ENCODE measurements around the gene ADGRG7. TPM values are rescaled to one million over a fixed set of nuclear protein-coding genes. Genes with fewer than 3 reads are reported as not detected.

The ADGRG7 gene, protein sequence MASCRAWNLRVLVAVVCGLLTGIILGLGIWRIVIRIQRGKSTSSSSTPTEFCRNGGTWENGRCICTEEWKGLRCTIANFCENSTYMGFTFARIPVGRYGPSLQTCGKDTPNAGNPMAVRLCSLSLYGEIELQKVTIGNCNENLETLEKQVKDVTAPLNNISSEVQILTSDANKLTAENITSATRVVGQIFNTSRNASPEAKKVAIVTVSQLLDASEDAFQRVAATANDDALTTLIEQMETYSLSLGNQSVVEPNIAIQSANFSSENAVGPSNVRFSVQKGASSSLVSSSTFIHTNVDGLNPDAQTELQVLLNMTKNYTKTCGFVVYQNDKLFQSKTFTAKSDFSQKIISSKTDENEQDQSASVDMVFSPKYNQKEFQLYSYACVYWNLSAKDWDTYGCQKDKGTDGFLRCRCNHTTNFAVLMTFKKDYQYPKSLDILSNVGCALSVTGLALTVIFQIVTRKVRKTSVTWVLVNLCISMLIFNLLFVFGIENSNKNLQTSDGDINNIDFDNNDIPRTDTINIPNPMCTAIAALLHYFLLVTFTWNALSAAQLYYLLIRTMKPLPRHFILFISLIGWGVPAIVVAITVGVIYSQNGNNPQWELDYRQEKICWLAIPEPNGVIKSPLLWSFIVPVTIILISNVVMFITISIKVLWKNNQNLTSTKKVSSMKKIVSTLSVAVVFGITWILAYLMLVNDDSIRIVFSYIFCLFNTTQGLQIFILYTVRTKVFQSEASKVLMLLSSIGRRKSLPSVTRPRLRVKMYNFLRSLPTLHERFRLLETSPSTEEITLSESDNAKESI
- total RNA-seq (not detected in 2 replicates), polyA plus RNA-seq (not detected in 2 replicates), polyA minus RNA-seq (ENCODE audit: low replicate concordance) (not detected in 2 replicates)
- polyA plus RNA-seq (2012): not detected in 2 replicates

GRCh38 chr3:100609305-100609704, at the start of gene ADGRG7:
TSS of gene ADGRG7 (plus strand) at chr3:100609601. CDS start at chr3:100609857, 256 bp downstream.
- no peak for DNase-seq (ENCODE audit: low read depth in 2 of 2)
- no peak within 1 kb of the TSS for H3K4me3 ChIP-seq (replicated peaks in 1 of 4; ENCODE audit: control extremely low read depth in 1 of 4, insufficient read depth in 1 of 4, low read depth in 3 of 4, low read length in 4 of 4)
- no peak within 1 kb of the TSS for H3K9ac ChIP-seq (ENCODE audit: insufficient read depth, low read length)
- no peaks in the 10 kb centered on the region for H3K9me3 ChIP-seq (ENCODE audit: control insufficient read depth, insufficient read depth, low read depth, low read length)
- no peaks in the 10 kb centered on the region for H3K36me3 ChIP-seq (ENCODE audit: control insufficient read depth, insufficient read depth, low read length)
- no peak for TF ChIP-seq CTCF (conservative IDR thresholded peaks at IDR 0.05 in 1 of 2, IDR thresholded peaks at IDR 0.05 in 1 of 2; ENCODE audit: low read depth in 1 of 2, low read length in 2 of 2)
- TF ChIP-seq EZH2 (IDR thresholded peaks at IDR 0.05; ENCODE audit: low read length, missing control alignments): no peak
- H3K27me3 ChIP-seq (ENCODE audit: control insufficient read depth, insufficient read depth, low read length): peaks cover 12% of the 10 kb centered on the region
- no peaks in the 10 kb centered on the region for H3K79me2 ChIP-seq (ENCODE audit: control insufficient read depth, insufficient read depth, low read length)
- H3K4me2 ChIP-seq (ENCODE audit: extremely low read depth, insufficient read depth, low read length): no peak within 1 kb of the TSS
- H3K27ac ChIP-seq (ENCODE audit: insufficient read depth, low read length): no peak within 1 kb of the TSS
- H4K20me1 ChIP-seq (ENCODE audit: control insufficient read depth, extremely low read depth, insufficient read depth, low read length): no peaks in the 10 kb centered on the region
- no peaks in the 10 kb centered on the region for H3K4me1 ChIP-seq (ENCODE audit: control insufficient read depth, extremely low read depth, insufficient read depth, low read length)
- H2AFZ ChIP-seq (ENCODE audit: low read length): no peak within 1 kb of the TSS

- peaks cover 4% of the 10 kb centered on the region for H3K4me1 ChIP-seq (ENCODE audit: control insufficient read depth, extremely low read depth, insufficient read depth, low read length)
- no peaks in the 10 kb centered on the region for H3K27me3 ChIP-seq (ENCODE audit: control insufficient read depth, insufficient read depth, low read length)
- no peaks in the 10 kb centered on the region for H3K36me3 ChIP-seq (ENCODE audit: control insufficient read depth, insufficient read depth, low read length)
- no peak overlapping the region for H3K4me2 ChIP-seq (ENCODE audit: extremely low read depth, insufficient read depth, low read length)
- no peak for DNase-seq (ENCODE audit: low read depth in 2 of 2)
- H3K9me3 ChIP-seq (ENCODE audit: control insufficient read depth, insufficient read depth, low read depth, low read length): no peaks in the 10 kb centered on the region
- H3K4me3 ChIP-seq (replicated peaks in 1 of 4; ENCODE audit: control extremely low read depth in 1 of 4, insufficient read depth in 1 of 4, low read depth in 3 of 4, low read length in 4 of 4): no peak overlapping the region
- H2AFZ ChIP-seq (ENCODE audit: low read length): no peak overlapping the region
- TF ChIP-seq CTCF (conservative IDR thresholded peaks at IDR 0.05 in 1 of 2, IDR thresholded peaks at IDR 0.05 in 1 of 2; ENCODE audit: low read depth in 1 of 2, low read length in 2 of 2): no peak
- TF ChIP-seq EZH2 (IDR thresholded peaks at IDR 0.05; ENCODE audit: low read length, missing control alignments): no peak
- H3K79me2 ChIP-seq (ENCODE audit: control insufficient read depth, insufficient read depth, low read length): no peaks in the 10 kb centered on the region
- no peak overlapping the region for H3K27ac ChIP-seq (ENCODE audit: insufficient read depth, low read length)
- no peaks in the 10 kb centered on the region for H4K20me1 ChIP-seq (ENCODE audit: control insufficient read depth, extremely low read depth, insufficient read depth, low read length)
- no peak overlapping the region for H3K9ac ChIP-seq (ENCODE audit: insufficient read depth, low read length)
Observed at GRCh38 chr3:100560426-100560825, 49.0 kb upstream of the ADGRG7 start.

- H4K20me1 ChIP-seq (ENCODE audit: control insufficient read depth, extremely low read depth, insufficient read depth, low read length): no peaks in the 10 kb centered on the region
- H3K79me2 ChIP-seq (ENCODE audit: control insufficient read depth, insufficient read depth, low read length): no peaks in the 10 kb centered on the region
- no peak overlapping the region for H3K9ac ChIP-seq (ENCODE audit: insufficient read depth, low read length)
- H3K27me3 ChIP-seq (ENCODE audit: control insufficient read depth, insufficient read depth, low read length): no peaks in the 10 kb centered on the region
- TF ChIP-seq CTCF (conservative IDR thresholded peaks at IDR 0.05 in 1 of 2, IDR thresholded peaks at IDR 0.05 in 1 of 2; ENCODE audit: low read depth in 1 of 2, low read length in 2 of 2) (no peak), EZH2 (IDR thresholded peaks at IDR 0.05; ENCODE audit: low read length, missing control alignments) (no peak)
- no peaks in the 10 kb centered on the region for H3K36me3 ChIP-seq (ENCODE audit: control insufficient read depth, insufficient read depth, low read length)
- H3K9me3 ChIP-seq (ENCODE audit: control insufficient read depth, insufficient read depth, low read depth, low read length): no peaks in the 10 kb centered on the region
- no peak overlapping the region for H3K27ac ChIP-seq (ENCODE audit: insufficient read depth, low read length)
- H3K4me1 ChIP-seq (ENCODE audit: control insufficient read depth, extremely low read depth, insufficient read depth, low read length): peaks cover 4% of the 10 kb centered on the region
- no peak overlapping the region for H3K4me3 ChIP-seq (replicated peaks in 1 of 4; ENCODE audit: control extremely low read depth in 1 of 4, insufficient read depth in 1 of 4, low read depth in 3 of 4, low read length in 4 of 4)
- no peak overlapping the region for H3K4me2 ChIP-seq (ENCODE audit: extremely low read depth, insufficient read depth, low read length)
- H2AFZ ChIP-seq (ENCODE audit: low read length): no peak overlapping the region
- DNase-seq (ENCODE audit: low read depth in 2 of 2): peak; percentile 70 to 78
Observed at GRCh38 chr3:100561459-100562158, 47.8 kb upstream of the ADGRG7 start.

All from fibroblast of lung (primary cell).